DMS153 treated with DMSO at 0.1 percent for 48 hours (cell line): Measurements from ENCODE around the gene MRPS14.
"Not testable (repeated sequence)": the region's sequence is repeated elsewhere in the genome, so short reads cannot be mapped to it uniquely, and the experiment has no call there.

Experiments
- DNase-seq: peaks from one replicate; lab custom pipeline; 2025; ENCODE audit not compliant: unreplicated experiment; lab: John Stamatoyannopoulos, UW

MRPS14 gene

GRCh38 chr1:175024773-175025172 is 1.5 kb upstream of the MRPS14 start:
- DNase-seq, result no peak

GRCh38 chr1:175023922-175024242 is 657 bp upstream of the MRPS14 start:
- not testable (repeated sequence) for DNase-seq

GRCh38 chr1:175019524-175019923 is 3.7 kb downstream of the MRPS14 start:
- DNase-seq, result no peak

- no peak for DNase-seq
Observed at GRCh38 chr1:175015243-175015642, 8.0 kb downstream of the MRPS14 start.

GRCh38 chr1:175013445-175013844 is 9.8 kb downstream of the MRPS14 start:
- no peak for DNase-seq

- DNase-seq, result no peak
Observed at GRCh38 chr1:175009532-175009931, 13.7 kb downstream of the MRPS14 start.

- no peak for DNase-seq
Observed at GRCh38 chr1:175005085-175005783, 18.0 kb downstream of the MRPS14 start.

GRCh38 chr1:175003521-175003920 is 19.7 kb downstream of the MRPS14 start:
- no peak for DNase-seq

GRCh38 chr1:175002910-175003517 is 20.2 kb downstream of the MRPS14 start:
- no peak for DNase-seq

GRCh38 chr1:175000697-175001187 is 22.5 kb downstream of the MRPS14 start:
- no peak for DNase-seq

- no peak for DNase-seq
Observed at GRCh38 chr1:174999936-175000696, 23.1 kb downstream of the MRPS14 start, which contains the start of gene CACYBP. CACYBP (plus strand) TSS chr1:174999947; CDS start chr1:175000181, 234 bp downstream.

GRCh38 chr1:174999216-174999935 is 23.8 kb downstream of the MRPS14 start:
- DNase-seq, result peak; percentile 100

GRCh38 chr1:174998569-174999215 is 24.5 kb downstream of the MRPS14 start:
- DNase-seq, result peak; percentile 94

- no peak for DNase-seq
Observed at GRCh38 chr1:174997041-174997440, 26.2 kb downstream of the MRPS14 start.

- no peak for DNase-seq
Observed at GRCh38 chr1:174996476-174996875, 26.7 kb downstream of the MRPS14 start.

GRCh38 chr1:174995916-174996315 is 27.3 kb downstream of the MRPS14 start:
- DNase-seq, result no peak

- DNase-seq, result no peak
Observed at GRCh38 chr1:174995121-174995520, 28.1 kb downstream of the MRPS14 start.

- no peak for DNase-seq
Observed at GRCh38 chr1:174991473-174991872, 31.8 kb downstream of the MRPS14 start.

- DNase-seq, result peak; percentile 34
Observed at GRCh38 chr1:174990382-174990999, 32.7 kb downstream of the MRPS14 start.

- DNase-seq, result no peak
Observed at GRCh38 chr1:174989536-174990220, 33.5 kb downstream of the MRPS14 start.
